Measurements from ENCODE around the gene DELE1.

Gene DELE1, protein sequence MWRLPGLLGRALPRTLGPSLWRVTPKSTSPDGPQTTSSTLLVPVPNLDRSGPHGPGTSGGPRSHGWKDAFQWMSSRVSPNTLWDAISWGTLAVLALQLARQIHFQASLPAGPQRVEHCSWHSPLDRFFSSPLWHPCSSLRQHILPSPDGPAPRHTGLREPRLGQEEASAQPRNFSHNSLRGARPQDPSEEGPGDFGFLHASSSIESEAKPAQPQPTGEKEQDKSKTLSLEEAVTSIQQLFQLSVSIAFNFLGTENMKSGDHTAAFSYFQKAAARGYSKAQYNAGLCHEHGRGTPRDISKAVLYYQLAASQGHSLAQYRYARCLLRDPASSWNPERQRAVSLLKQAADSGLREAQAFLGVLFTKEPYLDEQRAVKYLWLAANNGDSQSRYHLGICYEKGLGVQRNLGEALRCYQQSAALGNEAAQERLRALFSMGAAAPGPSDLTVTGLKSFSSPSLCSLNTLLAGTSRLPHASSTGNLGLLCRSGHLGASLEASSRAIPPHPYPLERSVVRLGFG

GRCh38 chr5:141923448-141924313 is at the start of gene DELE1:
Gene DELE1, plus strand, starts transcription at chr5:141923871. Its CDS starts 71 bp downstream, at chr5:141923942.
- peak; percentile 86 for DNase-seq (ENCODE audit: low read depth, low spot score)

- DNase-seq (ENCODE audit: low read depth, low spot score) = no peak
Observed at GRCh38 chr5:141873933-141874261, 49.8 kb upstream of the DELE1 start.

- no peak for DNase-seq (ENCODE audit: low read depth, low spot score)
Observed at GRCh38 chr5:141874262-141874964, 49.3 kb upstream of the DELE1 start.

DNA sequence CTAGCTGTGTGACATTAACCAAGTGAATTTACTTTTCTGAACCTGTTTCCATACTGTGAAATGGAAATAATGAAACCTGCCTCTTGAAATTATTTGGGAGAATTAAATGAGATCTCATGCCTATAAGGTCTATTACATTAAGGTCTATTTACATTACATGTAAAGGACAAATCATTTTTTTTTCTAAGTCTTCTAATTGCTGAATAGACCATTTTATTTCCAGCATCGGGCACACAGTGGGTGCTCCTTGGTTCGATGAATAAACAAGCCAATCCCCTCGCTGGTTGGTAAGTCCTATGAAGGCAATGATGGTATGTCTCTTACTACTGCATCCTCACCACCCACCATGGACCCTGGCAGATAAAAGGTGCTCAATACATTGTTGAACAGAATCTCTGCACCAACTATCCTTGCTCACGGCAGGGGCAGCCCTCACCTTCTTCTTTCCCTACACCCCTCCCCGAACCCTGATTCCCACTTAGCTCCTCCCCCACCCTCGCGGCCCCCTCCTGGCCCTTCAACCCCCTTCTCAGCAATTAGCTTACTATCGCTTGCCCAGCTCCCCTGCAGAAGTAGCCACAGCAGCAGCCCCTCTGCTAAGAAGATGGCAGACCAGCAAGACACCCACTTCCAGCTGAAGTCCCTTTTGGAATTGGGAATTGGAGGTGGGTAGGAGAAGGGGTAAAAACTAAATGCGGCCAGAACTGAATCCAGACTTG is 48.5 kb upstream of the DELE1 start:
- no peak for DNase-seq (ENCODE audit: low read depth, low spot score)

- no peak for DNase-seq (ENCODE audit: low read depth, low spot score)
Observed at GRCh38 chr5:141875795-141876627, 47.7 kb upstream of the DELE1 start.

GRCh38 chr5:141876628-141877355 is 46.9 kb upstream of the DELE1 start:
- DNase-seq (ENCODE audit: low read depth, low spot score) = no peak

- no peak for DNase-seq (ENCODE audit: low read depth, low spot score)
Observed at GRCh38 chr5:141877356-141878185, 46.1 kb upstream of the DELE1 start.

GRCh38 chr5:141878186-141878710 is 45.4 kb upstream of the DELE1 start, which contains the start of gene PCDH1:
Gene PCDH1, minus strand, starts transcription at chr5:141878410. Its CDS starts 148 bp downstream, at chr5:141878262.
- DNase-seq (ENCODE audit: low read depth, low spot score) = no peak

- DNase-seq (ENCODE audit: low read depth, low spot score) = peak; percentile 80
Observed at GRCh38 chr5:141878711-141879425, 44.8 kb upstream of the DELE1 start.

GRCh38 chr5:141879426-141879759 is 44.3 kb upstream of the DELE1 start:
- no peak for DNase-seq (ENCODE audit: low read depth, low spot score)

DNA sequence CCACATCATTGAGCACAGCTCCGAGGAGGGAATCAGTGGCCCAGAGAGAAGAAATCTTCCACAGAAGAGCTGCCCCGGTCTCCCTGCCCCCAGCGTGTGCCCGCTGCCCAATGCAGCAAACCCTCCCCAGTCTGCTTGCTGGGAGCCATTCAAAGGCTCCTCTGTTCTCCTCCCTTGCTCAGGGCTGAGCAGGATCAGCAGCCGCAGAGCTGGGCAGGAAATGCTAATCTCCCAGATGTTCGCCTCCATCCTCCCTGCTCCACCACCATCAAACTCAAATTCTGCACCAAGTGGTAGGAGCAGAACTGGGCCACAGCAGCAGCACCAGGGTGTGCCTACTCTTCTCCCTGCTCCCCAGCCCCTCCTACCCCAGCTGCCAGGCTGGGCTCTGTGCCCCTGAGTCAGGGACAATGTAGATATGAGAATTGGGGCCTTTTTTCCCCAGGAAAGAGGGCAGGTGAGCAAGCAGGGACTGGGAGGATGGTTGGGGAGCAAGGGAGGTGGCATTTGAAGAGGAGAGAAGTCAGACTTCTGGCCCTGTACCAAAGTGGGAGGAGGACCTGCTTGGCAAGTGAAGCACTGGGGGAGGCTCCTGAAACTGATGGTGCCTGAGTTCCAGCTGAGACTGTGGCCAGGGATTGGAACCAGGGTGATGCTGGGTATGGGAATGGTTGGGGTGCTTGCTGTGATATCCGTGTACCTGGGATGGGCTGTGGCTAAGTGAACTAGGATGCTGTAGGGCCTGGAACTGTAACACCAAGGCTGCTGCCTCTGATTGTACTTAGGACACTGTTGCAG is 43.5 kb upstream of the DELE1 start:
- DNase-seq (ENCODE audit: low read depth, low spot score) = no peak

- no peak for DNase-seq (ENCODE audit: low read depth, low spot score)
Observed at GRCh38 chr5:141880961-141881801, 42.5 kb upstream of the DELE1 start.

DNA sequence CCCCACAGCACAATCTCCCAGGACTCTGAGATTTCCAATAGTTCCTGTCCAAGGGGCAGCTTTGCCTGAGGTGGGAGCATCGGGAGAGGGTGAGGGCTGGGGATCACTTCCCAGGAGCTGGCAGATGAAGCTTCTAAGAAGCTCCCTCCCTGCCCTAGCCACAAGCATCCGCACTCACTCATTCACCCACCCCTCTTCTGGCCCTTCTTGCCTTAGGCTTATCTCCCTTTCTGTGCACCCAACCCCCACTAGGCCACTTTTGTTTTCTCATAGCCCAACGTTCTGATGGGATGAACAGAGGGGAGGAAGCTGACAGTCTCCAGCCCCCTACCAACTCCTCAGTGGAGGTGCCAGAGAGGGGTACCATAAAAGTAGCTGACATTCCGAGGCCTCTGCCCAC is 41.8 kb upstream of the DELE1 start:
- DNase-seq (ENCODE audit: low read depth, low spot score) = no peak

DNA sequence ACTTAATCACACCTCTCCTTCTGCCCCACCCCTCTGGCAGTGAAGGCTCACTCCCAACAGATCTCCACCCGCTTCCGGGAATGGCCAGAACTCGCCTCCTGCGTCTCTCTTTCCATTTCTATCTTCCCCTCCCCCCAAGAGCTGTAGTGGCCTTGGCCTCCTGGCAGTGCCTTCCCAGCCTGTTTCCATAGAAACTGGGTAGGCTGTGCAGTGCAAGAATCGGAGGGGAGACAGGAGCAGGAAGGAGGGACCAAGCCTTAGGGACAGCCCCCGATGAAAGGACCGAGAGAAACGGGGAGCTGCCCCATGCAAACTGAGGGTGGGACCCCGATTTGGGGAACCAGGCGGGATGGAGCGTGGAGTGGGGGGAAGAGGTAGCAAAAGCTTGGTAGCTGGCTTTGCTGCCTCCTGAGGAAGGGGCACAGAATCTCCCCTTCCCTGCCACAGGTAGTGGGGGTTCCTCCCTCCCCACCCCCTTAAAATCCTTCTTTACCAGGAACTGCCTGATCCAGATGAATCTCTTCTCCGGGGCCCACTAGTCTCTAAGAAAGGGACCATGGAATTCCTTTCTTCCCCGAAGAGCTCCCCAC is 41.0 kb upstream of the DELE1 start:
- no peak for DNase-seq (ENCODE audit: low read depth, low spot score)

DNA sequence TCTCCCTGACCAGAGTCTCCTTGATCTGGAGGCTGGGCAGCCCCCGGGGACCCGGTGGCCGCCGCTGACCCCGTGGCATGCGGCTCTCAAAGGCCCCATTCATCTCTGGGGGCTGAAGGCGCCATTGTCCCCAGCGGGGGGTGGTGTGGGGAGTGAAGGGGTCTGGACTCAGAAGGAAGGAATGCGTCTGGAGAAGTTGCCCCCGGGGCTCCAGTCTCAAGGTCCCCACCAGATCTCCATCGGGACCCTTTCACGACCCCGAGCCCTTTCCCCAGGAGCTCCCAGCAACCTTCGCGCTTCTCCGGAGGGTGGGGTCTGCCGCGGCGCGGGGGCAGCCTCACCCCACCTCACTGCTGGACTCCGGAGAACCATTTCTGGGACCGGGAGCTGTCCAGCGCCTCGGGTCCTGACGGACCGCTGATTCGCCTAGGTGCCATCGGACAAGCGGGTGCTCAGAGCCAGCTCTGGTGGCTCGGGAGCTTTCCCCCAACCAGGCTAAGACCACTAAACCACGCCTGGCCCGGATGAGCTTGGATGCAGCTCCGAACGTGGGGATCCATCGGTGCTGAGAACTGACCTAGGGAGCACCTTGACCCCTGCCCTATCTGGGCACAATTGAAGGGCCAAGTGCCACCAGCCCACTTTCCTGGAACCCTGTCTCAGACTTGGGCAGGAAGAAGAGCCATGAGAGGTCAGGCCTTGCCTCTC is 40.3 kb upstream of the DELE1 start:
- DNase-seq (ENCODE audit: low read depth, low spot score) = no peak
